Lower lobe of right lung (tissue), 2 donors: Measurements from ENCODE around the gene MYPN. TPM values are rescaled to one million over a fixed set of nuclear protein-coding genes. Genes with fewer than 3 reads are reported as not detected.
"Not testable (repeated sequence)": the region's sequence is repeated elsewhere in the genome, so short reads cannot be mapped to it uniquely, and the experiment has no call there.

ENCODE experiments used
- ATAC-seq, 2 donors: fragments of 200-7000 bp; cut with Tn5 transposase; one replicate each; pipeline ENCODE4 v1.9.1; 2020 to 2022; ENCODE audit warnings: mild to moderate bottlenecking in 2 of 2, moderate library complexity in 2 of 2
- DNase-seq: peaks from one replicate; pipeline ENCODE4 v3.0.0-alpha.2; 2020
- H3K27ac ChIP-seq: fragments of 200-600 bp; one replicate; pipeline ENCODE4 v1.8.0; 2022
- H3K27me3 ChIP-seq: fragments of 200-600 bp; one replicate; pipeline ENCODE4 v1.8.0; 2022; ENCODE audit warnings: low read depth
- H3K36me3 ChIP-seq: fragments of 200-600 bp; one replicate; pipeline ENCODE4 v1.8.0; 2022; ENCODE audit warnings: mild to moderate bottlenecking
- H3K4me1 ChIP-seq: fragments of 200-600 bp; one replicate; pipeline ENCODE4 v1.8.0; 2022
- H3K4me3 ChIP-seq: fragments of 200-600 bp; one replicate; pipeline ENCODE4 v1.8.0; 2022; ENCODE audit warnings: mild to moderate bottlenecking
- H3K9me3 ChIP-seq: fragments of 200-600 bp; one replicate; pipeline ENCODE4 v1.8.0; 2022
- CTCF ChIP-seq: fragments of 200-600 bp; IDR thresholded peaks from one replicate; pipeline ENCODE4 v1.8.0; 2022; ENCODE audit warnings: antibody characterized with exemption, mild to moderate bottlenecking
- intact Hi-C: fragments of 100-400 bp; cut with DNase I; formaldehyde crosslinking; loops from one replicate; pipeline ENCODE4 v1.11.0; 2022
- total RNA-seq: library from RNA; stranded (reverse); fragmentation: NEBNext Ultra II Directional; extraction: Animal tissue kit (Norgen Biotek cat#: 25700); gene quantifications from one replicate; pipeline ENCODE4 v1.2.1, GENCODE V29; 2021
- donor health status: DM: no; HTN: yes; CAD: no; lungs with severe emphysema.

Gene MYPN
- total RNA-seq, 1 donor from 2014 or later, result not detected

- ATAC-seq, result peak; percentile 71 to 80
- H3K27ac ChIP-seq, result no peak overlapping the region
- no peak for TF ChIP-seq CTCF
- no peaks in the 10 kb centered on the region for H3K27me3 ChIP-seq
- H3K4me1 ChIP-seq, result no peaks in the 10 kb centered on the region
- DNase-seq, result no peak
- intact Hi-C loops, result loop anchor here (10.0 kb wide), 1 partner anchor 299 kb away; no protein-coding TSS in a partner anchor
- no peaks in the 10 kb centered on the region for H3K36me3 ChIP-seq
- no peaks in the 10 kb centered on the region for H3K9me3 ChIP-seq
- H3K4me3 ChIP-seq, result no peak overlapping the region
Observed at GRCh38 chr10:68153473-68154210, 44.4 kb downstream of the MYPN start.

GRCh38 chr10:68154211-68154497 lies 44.9 kb downstream of the MYPN start:
- TF ChIP-seq CTCF, result no peak
- intact Hi-C loops, result loop anchor here (10.0 kb wide), 1 partner anchor 299 kb away; no protein-coding TSS in a partner anchor
- DNase-seq (no peak), ATAC-seq (peak; percentile 30 to 47)
- no peak overlapping the region for H3K27ac ChIP-seq
- no peaks in the 10 kb centered on the region for H3K36me3 ChIP-seq
- H3K4me3 ChIP-seq, result no peak overlapping the region
- no peaks in the 10 kb centered on the region for H3K9me3 ChIP-seq
- H3K27me3 ChIP-seq, result no peaks in the 10 kb centered on the region
- H3K4me1 ChIP-seq, result no peaks in the 10 kb centered on the region

- H3K36me3 ChIP-seq, result no peaks in the 10 kb centered on the region
- no peak overlapping the region for H3K27ac ChIP-seq
- DNase-seq (no peak), ATAC-seq (no peak)
- H3K9me3 ChIP-seq, result no peaks in the 10 kb centered on the region
- H3K4me1 ChIP-seq, result no peaks in the 10 kb centered on the region
- no peaks in the 10 kb centered on the region for H3K27me3 ChIP-seq
- no peak overlapping the region for H3K4me3 ChIP-seq
- TF ChIP-seq CTCF, result no peak
- intact Hi-C loops, result loop anchor here (10.0 kb wide), 1 partner anchor 301 kb away; no protein-coding TSS in a partner anchor
Observed at GRCh38 chr10:68155615-68156210, 46.4 kb downstream of the MYPN start.

- H3K36me3 ChIP-seq, result no peaks in the 10 kb centered on the region
- H3K9me3 ChIP-seq, result no peaks in the 10 kb centered on the region
- peak; percentile 67 to 74 for ATAC-seq
- DNase-seq, result no peak
- H3K4me3 ChIP-seq, result no peak overlapping the region
- TF ChIP-seq CTCF, result peak; percentile 86
- H3K4me1 ChIP-seq, result no peaks in the 10 kb centered on the region
- intact Hi-C loops, result loop anchor here (10.0 kb wide), 1 partner anchor 302 kb away; no protein-coding TSS in a partner anchor
- H3K27ac ChIP-seq, result no peak overlapping the region
- no peaks in the 10 kb centered on the region for H3K27me3 ChIP-seq
Observed at GRCh38 chr10:68156373-68157185, 47.3 kb downstream of the MYPN start.

GRCh38 chr10:68157522-68157921 lies 48.2 kb downstream of the MYPN start:
- not testable (repeated sequence) for ATAC-seq, H3K36me3 ChIP-seq, H3K27ac ChIP-seq, H3K27me3 ChIP-seq, H3K4me3 ChIP-seq, H3K4me1 ChIP-seq, DNase-seq, H3K9me3 ChIP-seq
- intact Hi-C loops, result loop anchor here (10.0 kb wide), 1 partner anchor 303 kb away; no protein-coding TSS in a partner anchor
